NCI-H510A (cell line): ENCODE results near the gene EPHA10.

Experiments
- DNase-seq: peaks from one replicate; lab custom pipeline; 2025; lab: John Stamatoyannopoulos, UW

The EPHA10 gene

GRCh38 chr1:37673920-37674319 is 91.0 kb downstream of the EPHA10 start:
- no peak for DNase-seq

GRCh38 chr1:37672136-37672870 is 92.6 kb downstream of the EPHA10 start:
- DNase-seq: no peak

- no peak for DNase-seq
These were observed 93.7 kb downstream of the EPHA10 start for GRCh38 chr1:37671261-37671660.

GRCh38 chr1:37670133-37670532 is 94.8 kb downstream of the EPHA10 start:
- no peak for DNase-seq

GRCh38 chr1:37667023-37667671 is 97.8 kb downstream of the EPHA10 start:
- no peak for DNase-seq

GRCh38 chr1:37666241-37666867 is 98.6 kb downstream of the EPHA10 start:
- no peak for DNase-seq
